ENCODE data around the gene OR6B2. TPM values are rescaled to one million over a fixed set of nuclear protein-coding genes. Genes with fewer than 3 reads are reported as not detected.

The OR6B2 gene
- total and polyA plus RNA-seq, 4 donors = not detected

- TF ChIP-seq FOXA2 (IDR thresholded peaks at IDR 0.05) (no peak), JUND (IDR thresholded peaks at IDR 0.05) (no peak), HNF4G (IDR thresholded peaks at IDR 0.05) (no peak), SP1 (IDR thresholded peaks at IDR 0.05) (no peak), ZBTB33 (IDR thresholded peaks at IDR 0.05) (no peak), YY1 (IDR thresholded peaks at IDR 0.05) (no peak), MAX (IDR thresholded peaks at IDR 0.05) (no peak), EGR1 (IDR thresholded peaks at IDR 0.05; ENCODE audit: low read depth in 2 of 2) (no peak), TAF1 (conservative IDR thresholded peaks at IDR 0.05) (no peak)
These were observed 2.4 kb upstream of the OR6B2 start (continued) for GRCh38 chr2:240032406-240033329.

GRCh38 chr2:240024766-240025165, 5.5 kb downstream of the OR6B2 start:
- no peaks in the 10 kb centered on the region for H3K9me3 ChIP-seq (ENCODE audit: control insufficient read depth in 4 of 4, low read length in 3 of 4)
- peak overlapping the region; percentile 83 to 95 for H3K9ac ChIP-seq (ENCODE audit: low read depth in 1 of 2, low read length in 2 of 2)
- peak overlapping the region; percentile 63 to 99 (median 96) for H3K4me3 ChIP-seq (ENCODE audit: low read depth in 1 of 3, low read length in 3 of 3)
- H3K27ac ChIP-seq (ENCODE audit: low read depth in 1 of 2, low read length in 2 of 2) = no peak overlapping the region
- H3K27me3 ChIP-seq (ENCODE audit: control insufficient read depth in 4 of 4, insufficient read depth in 4 of 4, low read length in 3 of 4) = no peaks in the 10 kb centered on the region
- H3K36me3 ChIP-seq (ENCODE audit: control insufficient read depth in 4 of 4, insufficient read depth in 3 of 4, low read depth in 1 of 4, low read length in 3 of 4) = peaks cover 5 to 16% (median 11%) of the 10 kb centered on the region in 4 donors
- TF ChIP-seq CTCF (IDR thresholded peaks at IDR 0.05; ENCODE audit: low read depth, low read length, missing input control) (no peak), NR2F2 (IDR thresholded peaks at IDR 0.05) (no peak), ATF3 (IDR thresholded peaks at IDR 0.05) (no peak), REST (IDR thresholded peaks at IDR 0.05) (no peak), TAF1 (conservative IDR thresholded peaks at IDR 0.05) (no peak), SP1 (IDR thresholded peaks at IDR 0.05) (no peak), HNF4A (conservative IDR thresholded peaks at IDR 0.05) (no peak), ZBTB33 (IDR thresholded peaks at IDR 0.05) (no peak), RXRA (IDR thresholded peaks at IDR 0.05) (no peak), FOXA2 (IDR thresholded peaks at IDR 0.05) (no peak), MAX (IDR thresholded peaks at IDR 0.05) (no peak), HNF4G (IDR thresholded peaks at IDR 0.05) (no peak), JUND (IDR thresholded peaks at IDR 0.05) (no peak), RAD21 (IDR thresholded peaks at IDR 0.05) (no peak), YY1 (IDR thresholded peaks at IDR 0.05) (no peak), GABPA (IDR thresholded peaks at IDR 0.05 in 1 of 2, conservative IDR thresholded peaks at IDR 0.05 in 1 of 2) (no peak), FOXA1 (IDR thresholded peaks at IDR 0.05) (no peak), EGR1 (IDR thresholded peaks at IDR 0.05; ENCODE audit: low read depth in 2 of 2) (no peak)
- no peak for DNase-seq (ENCODE audit: low spot score)
- WGBS = under 1% methylated on average over 22 of the region's 22 CpGs
- H3K4me1 ChIP-seq (ENCODE audit: control insufficient read depth in 4 of 4, insufficient read depth in 4 of 4, low read length in 3 of 4) = peaks cover 0 to 26% (median 21%) of the 10 kb centered on the region in 4 donors

Measured in liver (tissue), 9 donors.